Activated CD4-positive, alpha-beta T cell treated with anti-CD3 and anti-CD28 coated beads for 4 hours (primary cell): ENCODE data around the gene BAAT.
"Not testable (repeated sequence)": the region's sequence is repeated elsewhere in the genome, so short reads cannot be mapped to it uniquely, and the experiment has no call there.

Experiments
- DNase-seq, 2 donors: peaks; one replicate each; pipeline ENCODE4 v3.0.0-alpha.2; 2020

Gene BAAT

GRCh38 chr9:101359679-101360078, 25.1 kb downstream of the BAAT start:
- no peak for DNase-seq

DNA sequence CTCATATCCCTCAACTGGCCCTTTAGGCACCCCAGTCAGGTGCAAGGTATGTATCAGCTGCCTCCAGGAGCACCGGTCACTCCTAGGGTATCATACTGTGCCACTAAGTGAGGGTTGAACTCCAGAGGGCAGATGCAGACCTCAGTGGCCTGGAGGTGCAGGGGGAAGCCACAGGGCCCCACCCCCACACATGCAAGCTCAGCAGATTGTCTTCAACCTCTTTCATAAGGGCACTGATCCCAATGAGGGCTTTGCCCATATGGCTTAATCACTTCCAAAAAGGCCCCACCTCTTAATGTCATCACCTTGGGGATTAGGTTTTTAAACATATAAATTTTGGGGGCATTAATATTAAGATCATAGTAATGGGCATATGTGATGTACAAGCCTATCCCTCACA, 28.2 kb downstream of the BAAT start:
- DNase-seq: no peak

GRCh38 chr9:101354765-101355708, 29.8 kb downstream of the BAAT start:
- DNase-seq: no peak

GRCh38 chr9:101354143-101354764, 30.6 kb downstream of the BAAT start:
- no peak for DNase-seq

GRCh38 chr9:101353683-101354082, 31.1 kb downstream of the BAAT start:
- DNase-seq: no peak

DNA sequence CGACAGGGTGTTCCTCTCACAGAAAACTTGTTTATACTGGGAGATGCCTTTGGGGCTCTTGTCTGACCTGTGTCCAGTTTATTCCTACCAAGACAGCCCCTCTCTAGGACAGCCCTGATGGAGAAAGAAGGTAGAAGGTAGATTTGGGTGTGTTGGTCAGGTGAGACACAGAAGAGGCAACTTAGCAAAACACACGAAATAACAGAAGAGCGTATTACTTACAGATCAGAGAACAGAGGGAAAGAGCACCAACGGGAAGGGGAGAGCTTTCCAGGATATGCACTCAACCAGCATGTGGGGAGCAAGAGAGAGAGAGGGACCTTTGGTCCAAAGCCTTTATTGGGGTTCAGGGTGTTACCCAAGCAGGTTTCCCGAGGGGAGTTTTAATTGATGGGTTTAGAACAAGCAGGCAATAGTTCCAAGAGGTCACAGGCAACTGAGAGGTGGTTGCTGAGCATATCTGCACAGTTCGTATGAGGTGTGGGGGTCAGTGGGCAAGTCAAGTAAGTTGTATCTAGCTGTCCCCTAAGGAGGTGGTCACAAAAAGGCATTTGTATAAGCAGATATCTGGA, 31.8 kb downstream of the BAAT start:
- DNase-seq: no peak

DNA sequence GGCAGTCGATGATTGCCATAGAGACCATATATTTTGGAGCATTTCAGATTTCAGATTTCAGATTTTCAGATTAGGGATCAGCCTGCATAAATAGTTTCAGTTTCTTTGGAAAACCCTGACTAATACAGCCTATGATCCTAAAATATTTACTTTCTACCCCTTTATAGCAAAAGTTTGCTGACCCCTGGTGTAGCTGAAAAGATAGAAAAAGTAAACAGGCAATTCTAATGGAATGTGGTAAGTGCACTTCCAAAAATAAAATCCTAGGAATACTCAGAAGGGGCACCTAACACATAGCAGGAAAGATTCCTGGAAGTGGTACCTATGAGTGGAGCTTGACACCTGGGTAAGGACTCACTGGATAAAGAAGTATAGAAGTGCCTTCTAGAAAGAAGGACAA, 34.5 kb downstream of the BAAT start:
- no peak for DNase-seq

GRCh38 chr9:101342595-101342994, 42.2 kb downstream of the BAAT start:
- no peak for DNase-seq

- no peak for DNase-seq
Measured at GRCh38 chr9:101341958-101342357, 42.8 kb downstream of the BAAT start.

DNA sequence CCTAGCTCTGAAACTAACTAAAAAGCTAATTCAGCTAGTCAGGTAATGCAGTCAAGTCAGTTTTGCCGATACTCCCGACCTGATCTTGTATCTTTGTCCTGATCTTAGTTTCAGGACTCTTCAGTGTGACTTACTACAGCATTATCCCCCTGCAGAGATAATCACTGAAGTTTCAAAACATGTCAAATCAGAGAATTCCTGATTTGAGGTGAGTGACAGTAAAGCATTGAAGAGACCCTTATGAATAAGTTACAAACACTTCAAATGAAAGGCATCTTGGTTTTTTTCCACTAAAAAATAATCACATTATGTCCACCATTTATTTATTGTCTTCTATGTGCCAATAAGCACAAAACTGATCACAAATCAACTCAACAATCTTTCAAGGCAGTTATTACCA, 47.6 kb downstream of the BAAT start:
- no peak for DNase-seq

DNA sequence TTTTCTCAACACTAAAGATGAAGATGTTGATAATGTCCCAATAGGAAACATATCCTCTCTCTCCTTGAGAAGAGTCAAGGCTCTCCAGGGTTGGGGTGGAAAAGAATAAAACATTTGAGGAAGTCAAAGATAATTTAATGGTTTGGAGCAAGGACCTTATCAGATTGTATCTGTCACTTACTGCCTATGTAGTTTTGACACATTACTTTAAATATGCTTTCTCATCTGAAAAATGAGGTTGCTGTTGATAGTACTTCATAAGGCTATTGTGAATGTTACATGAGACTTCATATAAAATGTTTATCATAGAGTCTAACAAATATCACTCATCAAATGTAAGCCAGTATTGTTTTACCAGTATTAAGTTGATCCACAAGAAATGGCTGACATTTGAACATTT, 48.7 kb downstream of the BAAT start:
- DNase-seq: no peak

GRCh38 chr9:101333926-101334702, 50.7 kb downstream of the BAAT start:
- DNase-seq: no peak

DNA sequence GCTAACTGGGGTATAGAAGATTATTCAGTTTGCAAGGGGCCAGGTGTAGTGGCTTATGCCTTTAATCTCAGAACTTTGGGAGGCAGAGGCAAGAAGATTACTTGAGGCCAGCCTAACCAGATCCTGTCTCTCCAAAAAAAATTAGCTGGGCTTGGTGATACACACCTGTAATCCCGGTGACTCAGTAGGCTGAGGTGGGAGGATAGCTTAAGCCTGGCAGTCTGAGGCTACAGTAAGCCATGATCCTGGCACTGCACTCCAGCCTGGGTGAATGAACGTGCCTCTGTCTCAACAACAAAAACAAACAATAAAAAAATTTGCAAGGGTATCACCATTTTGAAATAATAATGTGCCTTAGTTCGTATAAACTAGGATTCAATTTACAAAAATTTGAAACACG, 51.3 kb downstream of the BAAT start:
- DNase-seq: no peak

- DNase-seq: no peak
Measured at GRCh38 chr9:101332362-101332761, 52.4 kb downstream of the BAAT start.

DNA sequence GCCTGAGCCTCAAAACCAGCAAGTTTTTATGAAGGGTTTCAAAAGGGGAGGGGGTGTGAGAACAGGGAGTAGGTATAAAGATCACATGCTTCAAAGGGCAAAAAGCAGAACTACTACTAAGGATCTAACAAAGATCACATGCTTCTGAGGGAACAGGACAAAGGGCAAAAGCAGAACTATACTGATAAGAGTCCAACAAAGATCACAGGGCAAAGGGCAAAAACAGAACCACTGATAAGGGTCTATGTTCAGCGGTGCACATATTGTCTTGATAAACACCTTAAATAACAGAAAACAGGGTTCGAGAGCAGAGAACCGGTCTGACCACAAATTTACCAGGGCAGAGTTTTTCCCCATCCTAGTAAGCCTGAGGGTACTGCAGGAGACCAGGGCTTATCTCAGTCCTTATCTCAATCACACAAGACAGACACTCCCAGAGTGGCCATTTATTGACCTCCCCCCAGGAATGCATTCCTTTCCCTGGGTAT, 57.3 kb downstream of the BAAT start:
- not testable (repeated sequence) for DNase-seq

DNA sequence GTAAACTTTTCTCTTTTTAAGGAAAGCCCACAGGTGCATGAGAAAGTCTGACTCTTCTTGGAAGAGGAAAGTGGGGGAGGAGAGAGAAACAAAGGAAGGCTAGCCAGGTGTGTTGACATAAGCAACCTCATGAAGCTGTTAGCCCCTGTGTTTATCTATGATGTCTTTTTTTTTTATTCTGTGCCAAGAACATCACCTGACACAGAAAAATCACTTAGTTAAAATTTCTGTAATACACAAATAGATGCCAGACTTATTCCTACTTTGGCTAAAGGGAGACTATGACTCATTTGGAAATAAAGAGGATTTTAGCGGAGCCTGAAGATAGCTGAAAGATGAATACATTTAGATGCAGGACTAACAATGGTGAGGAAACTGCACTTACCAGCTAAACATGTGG, 58.3 kb downstream of the BAAT start:
- DNase-seq: no peak

GRCh38 chr9:101326035-101326434, 58.8 kb downstream of the BAAT start:
- no peak for DNase-seq

DNA sequence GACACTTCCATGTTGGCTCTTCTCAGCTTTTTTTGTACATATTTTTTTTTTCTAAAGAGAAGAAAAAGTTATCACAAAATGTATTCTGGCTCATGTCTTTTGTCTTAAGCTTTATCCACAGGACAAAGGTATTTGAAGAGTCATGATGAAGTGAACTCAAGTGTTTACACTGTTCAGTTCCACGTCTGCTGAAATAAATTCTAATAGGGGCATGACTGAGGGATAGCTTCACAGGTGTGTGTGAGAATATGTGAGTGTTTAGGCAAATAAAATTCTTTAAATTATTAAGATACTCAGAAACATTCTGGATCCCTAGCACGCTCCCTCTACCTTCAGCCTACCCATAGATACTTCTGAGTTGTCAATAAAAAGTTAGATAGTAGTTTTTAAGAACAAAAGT, 59.8 kb downstream of the BAAT start:
- DNase-seq: no peak

DNA sequence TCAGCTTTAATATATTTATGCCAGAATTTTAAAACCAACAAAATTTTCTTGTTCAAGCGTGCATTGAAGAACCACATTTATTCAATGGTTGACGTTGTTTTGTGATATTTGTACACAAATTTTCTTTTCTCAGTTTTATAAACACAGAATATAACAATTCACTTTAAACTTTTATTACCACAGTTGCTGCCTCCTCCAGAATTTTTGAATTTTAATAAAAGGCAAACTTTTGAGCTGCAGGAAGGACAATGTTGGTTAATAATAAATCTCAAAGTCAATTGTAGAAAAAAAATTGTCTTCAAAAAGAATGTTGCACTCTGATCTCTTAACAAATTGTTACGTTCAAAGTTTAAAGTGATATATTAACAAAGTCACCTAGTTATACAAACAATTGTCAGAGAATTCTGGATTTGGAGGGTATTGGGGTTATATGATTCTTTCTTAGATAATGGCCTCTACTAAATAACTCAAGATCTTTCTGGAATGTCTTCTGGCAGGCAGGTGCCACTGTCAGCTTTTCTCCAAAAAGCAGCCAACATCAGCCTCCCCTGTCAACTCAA, 60.5 kb downstream of the BAAT start:
- DNase-seq: no peak

- no peak for DNase-seq
Measured at GRCh38 chr9:101323129-101323528, 61.7 kb downstream of the BAAT start.

- DNase-seq: no peak
Measured at GRCh38 chr9:101317735-101318134, 67.1 kb downstream of the BAAT start.

DNA sequence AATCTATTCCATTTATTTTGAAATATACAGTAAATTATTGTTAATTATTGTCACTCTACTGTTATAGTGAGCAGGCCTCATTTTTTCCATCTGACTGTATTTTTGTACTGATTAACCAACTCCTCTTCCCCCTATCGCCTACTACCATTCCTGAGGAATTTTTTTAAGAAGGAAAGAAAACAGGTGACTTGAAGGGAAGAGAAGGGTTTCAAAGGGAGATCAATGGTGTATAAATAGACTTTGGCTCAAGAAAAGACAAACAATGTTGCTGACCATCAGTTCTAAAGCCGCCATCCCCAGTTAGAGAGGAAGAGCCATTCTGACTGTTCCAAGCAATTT, 69.7 kb downstream of the BAAT start:
- DNase-seq: no peak

DNA sequence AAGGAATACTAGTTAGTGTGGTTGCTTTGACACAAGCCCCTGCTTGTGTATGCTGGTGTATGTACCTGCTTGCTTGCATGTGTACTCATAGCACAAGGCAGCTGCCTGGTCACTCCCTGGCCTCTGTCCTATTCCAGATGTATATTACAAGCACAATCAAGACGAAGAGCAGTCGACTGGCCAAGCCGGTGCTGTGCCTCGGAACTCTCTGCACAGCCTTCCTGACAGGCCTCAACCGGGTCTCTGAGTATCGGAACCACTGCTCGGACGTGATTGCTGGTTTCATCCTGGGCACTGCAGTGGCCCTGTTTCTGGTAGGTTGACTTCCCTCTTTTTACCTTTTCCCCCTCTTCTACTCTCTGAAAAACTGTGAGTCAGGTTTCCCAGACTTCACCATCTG, 72.1 kb downstream of the BAAT start:
- no peak for DNase-seq
